WTC11 (cell line): ENCODE measurements around the gene ADCY1. TPM values are rescaled to one million over a fixed set of nuclear protein-coding genes. Genes with fewer than 3 reads are reported as not detected.

ENCODE experiments used
- ATAC-seq: fragments of 200-7000 bp; cut with Tn5 transposase; 2 replicates; pipeline ENCODE4 v1.10.0; 2021; ENCODE audit warnings: mild to moderate bottlenecking, moderate library complexity
- CTCF ChIA-PET: fragments of 300-600 bp; sonication (Branson Sonifier 250); formaldehyde crosslinking; loops from one replicate; lab custom pipeline; 2021; ENCODE audit warnings: antibody characterized with exemption; lab: Charles Lee
- POLR2A ChIA-PET: fragments of 350-600 bp; sonication (Branson Sonifier 250); formaldehyde crosslinking; loops from one replicate; lab custom pipeline; 2021; ENCODE audit warnings: antibody characterized with exemption; lab: Charles Lee
- DNase-seq: peaks from one replicate; pipeline ENCODE4 v3.0.0; 2021; ENCODE audit warnings: low spot score
- H3K27ac Mint-ChIP-seq: 2 replicates; pipeline ENCODE4 v1.8.0; 2021; ENCODE audit warnings: mixed read lengths
- H3K27me3 Mint-ChIP-seq: 2 replicates; pipeline ENCODE4 v1.8.0; 2021; ENCODE audit warnings: low read depth, mild to moderate bottlenecking, moderate library complexity, mixed read lengths
- H3K36me3 Mint-ChIP-seq: 2 replicates; pipeline ENCODE4 v1.8.0; 2021; ENCODE audit warnings: mixed read lengths
- H3K4me1 Mint-ChIP-seq: 2 replicates; pipeline ENCODE4 v1.8.0; 2022; ENCODE audit warnings: mixed read lengths
- H3K4me3 Mint-ChIP-seq: 2 replicates; pipeline ENCODE4 v1.8.0; 2021; ENCODE audit warnings: mild to moderate bottlenecking, moderate library complexity, mixed read lengths
- H3K9me3 Mint-ChIP-seq: 2 replicates; pipeline ENCODE4 v1.8.0; 2021; ENCODE audit warnings: mixed read lengths
- ATF2 ChIP-seq: sonication (generic); formaldehyde crosslinking; IDR thresholded peaks from 2 replicates; pipeline ENCODE4 v1.8.1; 2022; ENCODE audit warnings: low read depth, missing genetic modification reagents, borderline replicate concordance
- CDX4 ChIP-seq: fragments of 250-450 bp; sonication (Bioruptor Pico); IDR thresholded peaks from 2 replicates; pipeline ENCODE4 v1.9.0; 2021; ENCODE audit warnings: moderate library complexity, mild to moderate bottlenecking, inconsistent platforms, borderline replicate concordance
- CREM ChIP-seq: sonication (generic); formaldehyde crosslinking; IDR thresholded peaks from 2 replicates; pipeline ENCODE4 v1.8.1; 2022; ENCODE audit warnings: mild to moderate bottlenecking, missing genetic modification reagents, moderate library complexity
- E2F1 ChIP-seq: sonication (generic); formaldehyde crosslinking; IDR thresholded peaks from 2 replicates; pipeline ENCODE4 v1.8.0; 2022; ENCODE audit warnings: mild to moderate bottlenecking, missing genetic modification reagents
- GRHL2 ChIP-seq: fragments of 250-450 bp; sonication (Bioruptor Pico); IDR thresholded peaks from 2 replicates; pipeline ENCODE4 v1.8.0; 2022; ENCODE audit warnings: mild to moderate bottlenecking, moderate library complexity; ENCODE audit not compliant: insufficient replicate concordance, severe bottlenecking
- IRF2 ChIP-seq: sonication (generic); formaldehyde crosslinking; IDR thresholded peaks from 2 replicates; pipeline ENCODE4 v1.8.0; 2022; ENCODE audit warnings: low read depth, missing genetic modification reagents, borderline replicate concordance
- KAT7 ChIP-seq: sonication (generic); formaldehyde crosslinking; IDR thresholded peaks from 2 replicates; pipeline ENCODE4 v1.8.1; 2023; ENCODE audit warnings: missing genetic modification reagents, mild to moderate bottlenecking, borderline replicate concordance
- NFATC4 ChIP-seq: fragments of 250-450 bp; sonication (Bioruptor Pico); IDR thresholded peaks from 2 replicates; pipeline ENCODE4 v1.9.0; 2021; ENCODE audit warnings: mild to moderate bottlenecking
- NR3C1 ChIP-seq: sonication (generic); formaldehyde crosslinking; conservative IDR thresholded peaks from 2 replicates; pipeline ENCODE4 v1.8.1; 2023; ENCODE audit warnings: low read depth, mild to moderate bottlenecking, missing genetic modification reagents
- PREB ChIP-seq: sonication (generic); formaldehyde crosslinking; IDR thresholded peaks from 2 replicates; pipeline ENCODE4 v1.8.1; 2022; ENCODE audit warnings: mild to moderate bottlenecking, missing genetic modification reagents, moderate library complexity, borderline replicate concordance
- RORB ChIP-seq: fragments of 250-450 bp; sonication (Bioruptor Pico); IDR thresholded peaks from 2 replicates; pipeline ENCODE4 v1.9.0; 2021; ENCODE audit warnings: mild to moderate bottlenecking
- STAT6 ChIP-seq: sonication (generic); formaldehyde crosslinking; conservative IDR thresholded peaks from 2 replicates; pipeline ENCODE4 v1.8.1; 2023; ENCODE audit warnings: mild to moderate bottlenecking, low read depth, missing genetic modification reagents, moderate library complexity
- TEAD4 ChIP-seq: sonication (generic); formaldehyde crosslinking; IDR thresholded peaks from 2 replicates; pipeline ENCODE4 v1.8.0; 2022; ENCODE audit warnings: mild to moderate bottlenecking, missing genetic modification reagents
- USF1 ChIP-seq: sonication (generic); formaldehyde crosslinking; IDR thresholded peaks from 2 replicates; pipeline ENCODE4 v1.8.0; 2022; ENCODE audit warnings: mild to moderate bottlenecking, missing genetic modification reagents
- USF2 ChIP-seq: sonication (generic); formaldehyde crosslinking; IDR thresholded peaks from 2 replicates; pipeline ENCODE4 v1.8.1; 2023; ENCODE audit warnings: mild to moderate bottlenecking, missing genetic modification reagents, moderate library complexity
- ZNF219 ChIP-seq: sonication (generic); formaldehyde crosslinking; IDR thresholded peaks from 2 replicates; pipeline ENCODE4 v1.8.0; 2023; ENCODE audit warnings: missing genetic modification reagents, mild to moderate bottlenecking, borderline replicate concordance
- ZNF281 ChIP-seq: sonication (generic); formaldehyde crosslinking; IDR thresholded peaks from 2 replicates; pipeline ENCODE4 v1.8.0; 2023; ENCODE audit warnings: mild to moderate bottlenecking, missing genetic modification reagents
- ZSCAN18 ChIP-seq: fragments of 250-450 bp; sonication (Bioruptor Pico); IDR thresholded peaks from 2 replicates; pipeline ENCODE4 v2.1.2; 2022; ENCODE audit warnings: mild to moderate bottlenecking, moderate library complexity
- total RNA-seq: library from RNA; stranded (reverse); gene quantifications from 3 replicates; pipeline ENCODE4 v1.2.3, GENCODE V29; 2021

Gene ADCY1
- total RNA-seq, 1 experiment from 2014 or later = 29.0 TPM

- Mint-ChIP-seq H3K4me3 (no peak overlapping the region), H3K4me1 (peaks cover 13% of the 10 kb centered on the region), H3K27ac (no peak overlapping the region), H3K9me3 (no peaks in the 10 kb centered on the region), H3K27me3 (no peaks in the 10 kb centered on the region), H3K36me3 (no peaks in the 10 kb centered on the region)
- TF ChIP-seq TEAD4 (CRISPR knock-in tag) (no peak), USF1 (no peak), STAT6 (CRISPR knock-in tag) (no peak), USF2 (CRISPR knock-in tag) (no peak), GRHL2 (no peak), ZNF281 (no peak)
- ChIA-PET CTCF (interaction anchor here (0.9 to 1.1 kb wide), 3 partner anchors 14 to 75 kb away, joined by 3 to 4 read pairs (median 4); partner anchors contain the start of gene ADCY1), POLR2A (interaction anchor here (0.6 to 0.7 kb wide), 2 partner anchors 92 to 1360 kb away, joined by 3 to 4 read pairs; no protein-coding TSS in a partner anchor)
- ATAC-seq = no peak
- no peak for DNase-seq
Observed at GRCh38 chr7:45588466-45588865, 14.3 kb downstream of the ADCY1 start.

GRCh38 chr7:45589061-45589460 is 14.9 kb downstream of the ADCY1 start:
- Mint-ChIP-seq H3K9me3 (no peaks in the 10 kb centered on the region), H3K4me3 (no peak overlapping the region), H3K4me1 (peaks cover 8% of the 10 kb centered on the region), H3K27me3 (no peaks in the 10 kb centered on the region), H3K36me3 (no peaks in the 10 kb centered on the region), H3K27ac (no peak overlapping the region)
- CTCF ChIA-PET = interaction anchor here (0.9 to 1.1 kb wide), 3 partner anchors 15 to 74 kb away, joined by 3 to 4 read pairs (median 4); partner anchors contain the start of gene ADCY1
- POLR2A ChIA-PET = interaction anchor here (0.7 kb wide), 1 partner anchor 93 kb away, joined by 3 read pairs; no protein-coding TSS in a partner anchor
- no peak for DNase-seq
- no peak for ATAC-seq
- TF ChIP-seq IRF2 (CRISPR knock-in tag) = no peak
- TF ChIP-seq USF1 = no peak
- TF ChIP-seq ZSCAN18 (CRISPR knock-in tag) = no peak
- no peak for TF ChIP-seq E2F1 (CRISPR knock-in tag)
- TF ChIP-seq KAT7 (CRISPR knock-in tag) = no peak
- TF ChIP-seq RORB (CRISPR knock-in tag) = no peak
- TF ChIP-seq CREM (CRISPR knock-in tag) = no peak
- no peak for TF ChIP-seq ATF2 (CRISPR knock-in tag)
- no peak for TF ChIP-seq CDX4 (CRISPR knock-in tag)
- no peak for TF ChIP-seq NR3C1 (CRISPR knock-in tag)
- no peak for TF ChIP-seq ZNF219
- no peak for TF ChIP-seq NFATC4 (CRISPR knock-in tag)
- TF ChIP-seq PREB (CRISPR knock-in tag) = no peak
